ENCODE results near the gene HCFC1.
A peak's percentile ranks its signal among the peaks of the same experiment; 100 is the strongest.

Gene HCFC1

GRCh38 chrX:153937056-153937455 is 34.6 kb downstream of the HCFC1 start:
- DNase-seq, result no peak

- DNase-seq, result no peak
Observed at GRCh38 chrX:153935326-153935851, 36.2 kb downstream of the HCFC1 start.

GRCh38 chrX:153934762-153935325 is 36.8 kb downstream of the HCFC1 start, which contains the start of gene NAA10:
NAA10 (minus strand) TSS chrX:153935037; CDS start chrX:153934904, 133 bp downstream.
- peak; percentile 65 for DNase-seq

- DNase-seq, result no peak
Observed at GRCh38 chrX:153934148-153934761, 37.4 kb downstream of the HCFC1 start.

GRCh38 chrX:153933748-153934147 is 37.9 kb downstream of the HCFC1 start:
- DNase-seq, result no peak

- no peak for DNase-seq
Observed at GRCh38 chrX:153932220-153932915, 39.2 kb downstream of the HCFC1 start.

- DNase-seq, result no peak
Observed at GRCh38 chrX:153931748-153932147, 39.9 kb downstream of the HCFC1 start.

GRCh38 chrX:153931151-153931550 is 40.5 kb downstream of the HCFC1 start:
- no peak for DNase-seq

GRCh38 chrX:153930011-153930910 is 41.4 kb downstream of the HCFC1 start:
- DNase-seq, result no peak

GRCh38 chrX:153929576-153929975 is 42.0 kb downstream of the HCFC1 start:
- no peak for DNase-seq

GRCh38 chrX:153928846-153929245 is 42.8 kb downstream of the HCFC1 start:
- no peak for DNase-seq

- DNase-seq, result peak; percentile 88
Observed at GRCh38 chrX:153927922-153928760, 43.5 kb downstream of the HCFC1 start.

GRCh38 chrX:153927672-153927921 is 44.0 kb downstream of the HCFC1 start:
- no peak for DNase-seq

GRCh38 chrX:153926858-153927671 is 44.6 kb downstream of the HCFC1 start:
- peak; percentile 74 for DNase-seq

GRCh38 chrX:153926552-153926857 is 45.1 kb downstream of the HCFC1 start:
- no peak for DNase-seq

- peak; percentile 69 for DNase-seq
Observed at GRCh38 chrX:153925739-153926551, 45.7 kb downstream of the HCFC1 start, which contains the start of gene ARHGAP4. ARHGAP4 (minus strand) TSS chrX:153926264; CDS start chrX:153926202, 62 bp downstream.

GRCh38 chrX:153925387-153925738 is 46.3 kb downstream of the HCFC1 start:
- DNase-seq, result no peak

GRCh38 chrX:153924149-153924861 is 47.3 kb downstream of the HCFC1 start:
- DNase-seq, result no peak

- DNase-seq, result no peak
Observed at GRCh38 chrX:153922932-153923857, 48.4 kb downstream of the HCFC1 start.

Data from stimulated activated CD8-positive, alpha-beta memory T cell treated with anti-CD3 and anti-CD28 coated beads, Interleukin-4, amount 100 ng/mL, for 48 hours (primary cell).